KMS-11 (cell line): ENCODE measurements around the gene CEACAM18.

Experiments
- H2AFZ ChIP-seq: fragments of 200-600 bp; sonication (generic); 2 replicates; pipeline ENCODE4 v1.6.1; 2016; ENCODE audit warnings: antibody characterized with exemption, mixed run types, low read depth
- H3K27ac ChIP-seq: fragments of 200-600 bp; sonication (generic); 2 replicates; pipeline ENCODE4 v1.6.1; 2016; ENCODE audit warnings: mild to moderate bottlenecking, mixed run types
- H3K27me3 ChIP-seq: fragments of 200-600 bp; sonication (generic); 2 replicates; pipeline ENCODE4 v1.6.1; 2017; ENCODE audit warnings: mild to moderate bottlenecking, low read depth, mixed run types, moderate library complexity; ENCODE audit not compliant: insufficient read depth
- H3K36me3 ChIP-seq: fragments of 200-600 bp; sonication (generic); 2 replicates; pipeline ENCODE4 v1.6.1; 2017; ENCODE audit warnings: mild to moderate bottlenecking, mixed run types; ENCODE audit not compliant: insufficient read depth
- H3K4me1 ChIP-seq: fragments of 200-600 bp; sonication (generic); 2 replicates; pipeline ENCODE4 v1.6.1; 2016; ENCODE audit warnings: mild to moderate bottlenecking, low read depth, mixed run types; ENCODE audit not compliant: poor library complexity, severe bottlenecking
- H3K4me2 ChIP-seq: fragments of 200-600 bp; sonication (generic); 2 replicates; pipeline ENCODE4 v1.7.0; 2016; ENCODE audit warnings: mild to moderate bottlenecking, mixed run types
- H3K4me3 ChIP-seq: fragments of 200-600 bp; sonication (generic); IDR thresholded peaks from 2 replicates; pipeline ENCODE4 v1.6.1; 2017; ENCODE audit warnings: low read depth, low read length, mixed read lengths; ENCODE audit not compliant: insufficient read depth
- H3K79me2 ChIP-seq: fragments of 200-600 bp; sonication (generic); 2 replicates; pipeline ENCODE4 v1.6.1; 2016; ENCODE audit warnings: low read depth, mixed run types; ENCODE audit not compliant: insufficient read depth
- H3K9ac ChIP-seq: fragments of 200-600 bp; sonication (generic); 2 replicates; pipeline ENCODE4 v1.6.1; 2016; ENCODE audit warnings: mild to moderate bottlenecking, mixed run types
- H4K20me1 ChIP-seq: fragments of 200-600 bp; sonication (generic); 2 replicates; pipeline ENCODE4 v1.6.1; 2016; ENCODE audit warnings: mild to moderate bottlenecking, mixed run types; ENCODE audit not compliant: insufficient read depth
- CTCF ChIP-seq: fragments of 200-600 bp; sonication (generic); conservative IDR thresholded peaks from 2 replicates; pipeline ENCODE4 v1.6.1; 2017; ENCODE audit warnings: low read depth, mild to moderate bottlenecking, antibody characterized with exemption, low read length, moderate library complexity, mixed read lengths

CEACAM18 gene

GRCh38 chr19:51507192-51507591, 28.9 kb downstream of the CEACAM18 start:
- no peaks in the 10 kb centered on the region for H3K4me1 ChIP-seq
- no peak overlapping the region for H3K4me2 ChIP-seq
- no peak overlapping the region for H3K4me3 ChIP-seq
- no peak for TF ChIP-seq CTCF
- H3K9ac ChIP-seq: no peak overlapping the region
- no peaks in the 10 kb centered on the region for H3K27me3 ChIP-seq
- no peak overlapping the region for H3K27ac ChIP-seq
- H3K79me2 ChIP-seq: no peaks in the 10 kb centered on the region
- no peaks in the 10 kb centered on the region for H4K20me1 ChIP-seq
- H3K36me3 ChIP-seq: no peaks in the 10 kb centered on the region
- H2AFZ ChIP-seq: no peak overlapping the region

- no peak overlapping the region for H3K4me2 ChIP-seq
- no peaks in the 10 kb centered on the region for H3K27me3 ChIP-seq
- H3K79me2 ChIP-seq: no peaks in the 10 kb centered on the region
- no peak for TF ChIP-seq CTCF
- H3K9ac ChIP-seq: no peak overlapping the region
- no peaks in the 10 kb centered on the region for H3K36me3 ChIP-seq
- no peak overlapping the region for H2AFZ ChIP-seq
- no peak overlapping the region for H3K27ac ChIP-seq
- no peaks in the 10 kb centered on the region for H3K4me1 ChIP-seq
- no peaks in the 10 kb centered on the region for H4K20me1 ChIP-seq
- H3K4me3 ChIP-seq: no peak overlapping the region
These were observed 29.3 kb downstream of the CEACAM18 start for GRCh38 chr19:51507640-51508058.

GRCh38 chr19:51508059-51508733, 29.9 kb downstream of the CEACAM18 start:
- Histone ChIP-seq H4K20me1 (no peaks in the 10 kb centered on the region), H3K79me2 (no peaks in the 10 kb centered on the region), H3K9ac (no peak overlapping the region), H2AFZ (no peak overlapping the region), H3K4me3 (no peak overlapping the region), H3K27me3 (no peaks in the 10 kb centered on the region), H3K27ac (no peak overlapping the region), H3K4me1 (no peaks in the 10 kb centered on the region), H3K36me3 (no peaks in the 10 kb centered on the region), H3K4me2 (no peak overlapping the region)
- no peak for TF ChIP-seq CTCF

GRCh38 chr19:51509823-51510660, 31.7 kb downstream of the CEACAM18 start:
- Histone ChIP-seq H3K4me1 (no peaks in the 10 kb centered on the region), H2AFZ (no peak overlapping the region), H3K4me2 (no peak overlapping the region), H3K36me3 (no peaks in the 10 kb centered on the region), H3K9ac (no peak overlapping the region), H3K79me2 (no peaks in the 10 kb centered on the region), H3K27me3 (no peaks in the 10 kb centered on the region), H4K20me1 (no peaks in the 10 kb centered on the region), H3K27ac (no peak overlapping the region), H3K4me3 (no peak overlapping the region)
- no peak for TF ChIP-seq CTCF
